IMR-90 (cell line): ENCODE results near the gene BGN. TPM values are rescaled to one million over a fixed set of nuclear protein-coding genes. Genes with fewer than 3 reads are reported as not detected.

Source experiments
- ATAC-seq: fragments of 200-7000 bp; cut with Tn5 transposase; 2 replicates; pipeline ENCODE4 v1.9.1; 2020; ENCODE audit warnings: low read depth, mild to moderate bottlenecking, moderate library complexity
- BruUV-seq: library from RNA; stranded (reverse); fragments of 400-500 nt; replicated peaks from 2 replicates; lab custom pipeline; 2021; lab: Mats Ljungman, UMichigan
- CTCF ChIA-PET: fragments of 300-600 bp; formaldehyde crosslinking; extraction: SDS; loops from one replicate; lab custom pipeline; 2021; ENCODE audit warnings: antibody characterized with exemption; lab: Yijun Ruan, JAX
- POLR2A ChIA-PET: fragments of 300-600 bp; sonication (Branson Sonifier 250); formaldehyde crosslinking; loops from one replicate; lab custom pipeline; 2022; ENCODE audit warnings: antibody characterized with exemption; ENCODE audit not compliant: unreplicated experiment; lab: Charles Lee
- DNase-seq: peaks from one replicate; pipeline ENCODE4 v3.0.0; 2013
- H2AFZ ChIP-seq: replicated peaks from 2 replicates; pipeline ENCODE3; 2013; ENCODE audit warnings: low read length, mild to moderate bottlenecking; ENCODE audit not compliant: poor library complexity
- H2AK5ac ChIP-seq: 2 replicates; pipeline ENCODE4 v1.6.1; 2013; ENCODE audit warnings: low read depth, low read length, inconsistent platforms
- H2AK9ac ChIP-seq: replicated peaks from 2 replicates; pipeline ENCODE3; 2013; ENCODE audit warnings: mild to moderate bottlenecking, low read depth, low read length, moderate library complexity; ENCODE audit not compliant: poor library complexity
- H2BK120ac ChIP-seq: 2 replicates; pipeline ENCODE4 v1.6.1; 2013; ENCODE audit warnings: low read depth, low read length, inconsistent platforms
- H2BK15ac ChIP-seq: 3 replicates; pipeline ENCODE4 v1.6.1; 2013; ENCODE audit warnings: low read depth, low read length, inconsistent platforms
- H2BK20ac ChIP-seq: 2 replicates; pipeline ENCODE4 v1.6.1; 2013; ENCODE audit warnings: low read depth, mild to moderate bottlenecking, inconsistent platforms, low read length, moderate library complexity
- H2BK5ac ChIP-seq: 2 replicates; pipeline ENCODE4 v1.6.1; 2013; ENCODE audit warnings: mild to moderate bottlenecking, low read depth, low read length, inconsistent platforms; ENCODE audit not compliant: poor library complexity, severe bottlenecking
- H3K14ac ChIP-seq: replicated peaks from 2 replicates; pipeline ENCODE4 v1.6.1; 2013; ENCODE audit warnings: low read depth, low read length, inconsistent platforms
- H3K18ac ChIP-seq: 2 replicates; pipeline ENCODE4 v1.6.1; 2013; ENCODE audit warnings: low read depth, low read length, control low read depth
- H3K23ac ChIP-seq: 2 replicates; pipeline ENCODE4 v1.6.1; 2013; ENCODE audit warnings: low read depth, low read length, inconsistent platforms
- H3K27ac ChIP-seq: 2 replicates; pipeline ENCODE4 v1.5.1; 2013; ENCODE audit warnings: mild to moderate bottlenecking, control low read depth, low read length; ENCODE audit not compliant: insufficient read depth
- H3K27me3 ChIP-seq: 2 replicates; pipeline ENCODE4 v1.6.1; 2013; ENCODE audit warnings: low read length; ENCODE audit not compliant: control insufficient read depth, insufficient read depth
- H3K36me3 ChIP-seq: 2 replicates; pipeline ENCODE4 v1.6.1; 2013; ENCODE audit warnings: low read length, mixed read lengths; ENCODE audit not compliant: control insufficient read depth, insufficient read depth
- H3K4ac ChIP-seq: 2 replicates; pipeline ENCODE4 v1.6.1; 2013; ENCODE audit warnings: low read depth, low read length, inconsistent platforms
- H3K4me1 ChIP-seq: 2 replicates; pipeline ENCODE4 v1.6.1; 2013; ENCODE audit warnings: low read length, mixed read lengths; ENCODE audit not compliant: control insufficient read depth, insufficient read depth
- H3K4me2 ChIP-seq: 2 replicates; pipeline ENCODE4 v1.6.1; 2013; ENCODE audit warnings: low read depth, mild to moderate bottlenecking, control low read depth, low read length, moderate library complexity
- H3K4me3 ChIP-seq: 2 replicates; pipeline ENCODE4 v1.5.1; 2013; ENCODE audit warnings: low read depth, mild to moderate bottlenecking, control low read depth, low read length, moderate library complexity; ENCODE audit not compliant: insufficient read depth
- H3K56ac ChIP-seq: 2 replicates; pipeline ENCODE4 v1.6.1; 2013; ENCODE audit warnings: low read length, inconsistent platforms; ENCODE audit not compliant: insufficient read depth; ENCODE audit errors: extremely low read depth
- H3K79me1 ChIP-seq, 2 experiments: 2 replicates each; pipeline ENCODE4 v1.6.1; 2013; ENCODE audit warnings: low read length in 2 of 2, inconsistent platforms in 1 of 2, low read depth in 1 of 2
- H3K9ac ChIP-seq: 2 replicates; pipeline ENCODE4 v1.6.1; 2013; ENCODE audit warnings: low read depth, low read length, control low read depth
- H3K9me1 ChIP-seq: 2 replicates; pipeline ENCODE4 v1.6.1; 2013; ENCODE audit warnings: low read length, inconsistent platforms; ENCODE audit not compliant: insufficient read depth
- H3K9me3 ChIP-seq: 2 replicates; pipeline ENCODE4 v1.6.1; 2013; ENCODE audit warnings: low read length; ENCODE audit not compliant: control insufficient read depth, insufficient read depth
- H4K20me1 ChIP-seq: 2 replicates; pipeline ENCODE4 v1.6.1; 2013; ENCODE audit warnings: low read length, inconsistent platforms; ENCODE audit not compliant: insufficient read depth
- H4K5ac ChIP-seq: 2 replicates; pipeline ENCODE4 v1.6.1; 2013; ENCODE audit warnings: mild to moderate bottlenecking, low read depth, low read length, control low read depth
- H4K8ac ChIP-seq, 2 experiments: 2 replicates each; pipeline ENCODE4 v1.6.1; 2013; ENCODE audit warnings: low read depth in 2 of 2, low read length in 2 of 2, control low read depth in 1 of 2, inconsistent platforms in 1 of 2
- H4K91ac ChIP-seq: 2 replicates; pipeline ENCODE4 v1.6.1; 2013; ENCODE audit warnings: low read depth, low read length, inconsistent platforms; ENCODE audit not compliant: insufficient read depth
- BHLHE40 ChIP-seq: fragments of 150-350 bp; IDR thresholded peaks from 2 replicates; pipeline ENCODE4 v1.6.1; 2016; ENCODE audit warnings: mild to moderate bottlenecking, low read depth, low read length
- CEBPB ChIP-seq: IDR thresholded peaks from 2 replicates; pipeline ENCODE4 v1.6.1; 2012; ENCODE audit warnings: low read depth, low read length, improper control_type of control experiment
- MAZ ChIP-seq: IDR thresholded peaks from 2 replicates; pipeline ENCODE4 v1.6.1; 2012; ENCODE audit warnings: low read depth, mild to moderate bottlenecking, low read length, improper control_type of control experiment, moderate library complexity, borderline replicate concordance
- POLR2A ChIP-seq: IDR thresholded peaks from 2 replicates; pipeline ENCODE4 v1.6.1; 2012; ENCODE audit warnings: mild to moderate bottlenecking, low read depth, low read length
- RFX5 ChIP-seq: IDR thresholded peaks from 2 replicates; pipeline ENCODE4 v1.8.0; 2012; ENCODE audit warnings: low read depth, mild to moderate bottlenecking, low read length, moderate library complexity
- WGBS, 2 experiments: methylation state at CpG; one replicate each; pipeline versions ENCODE4 v1.1.5 to v1.1.7; 2013; ENCODE audit warnings: missing lambda C conversion rate in 2 of 2; ENCODE audit not compliant: insufficient read length in 1 of 2; ENCODE audit errors: extremely low coverage in 2 of 2; 5-methylcytosine and 5-hydroxymethylcytosine counted together
- dilution Hi-C: fragments of 300-500 bp; cut with HindIII; formaldehyde crosslinking; loops from one replicate; pipeline ENCODE4 v1.14.3; 2018; ENCODE audit warnings: low sequenced_read_pairs; ENCODE audit not compliant: unreplicated experiment
- in situ Hi-C: fragments of 300-500 bp; cut with MboI; formaldehyde crosslinking; loops from 3 replicates; pipeline ENCODE4 v1.14.3; 2019; ENCODE audit warnings: low sequenced_read_pairs, inconsistent platforms, mixed read lengths
- intact Hi-C: fragments of 100-400 bp; cut with micrococcal nuclease; formaldehyde crosslinking; loops from 2 replicates; pipeline ENCODE4 v1.10.0; 2022
- polyA plus RNA-seq, 3 experiments: library from polyadenylated mRNA; depleted of rRNA; stranded (reverse); fragments of >200 nt; gene quantifications; 2 replicates each; pipeline ENCODE4 v1.2.3, GENCODE V29; 2012; ENCODE audit warnings: low replicate concordance in 1 of 3
- total RNA-seq: library from RNA; depleted of rRNA; stranded (reverse); fragments of >200 nt; gene quantifications from 2 replicates; pipeline ENCODE4 v1.2.3, GENCODE V29; 2012
- TF ChIP-seq, protein P1 (sequence below): fragments of 150-350 bp; IDR thresholded peaks from 2 replicates; pipeline ENCODE4 v1.6.1; 2017; ENCODE audit warnings: mild to moderate bottlenecking, antibody characterized with exemption, low read length, low read depth

Gene BGN
- total and polyA plus RNA-seq, 2 of the 4 experiments (the other 2 are of a cell fraction), result 11.3 to 298 TPM

- DNase-seq, result no peak
- H3K4me1 ChIP-seq, result peaks cover 33% of the 10 kb centered on the region
- peak overlapping the region; percentile 72 for H3K4ac ChIP-seq
- peak overlapping the region; percentile 50; the same call in 1 of the 3 replicates for H2BK15ac ChIP-seq
- H4K20me1 ChIP-seq, result no peaks in the 10 kb centered on the region
- 0 out of 2 replicates have a peak overlapping the region, but pooled peaks have one; percentile 10 for H2BK20ac ChIP-seq
- peak overlapping the region; percentile 43 for H3K18ac ChIP-seq
- H3K79me1 ChIP-seq, result peaks cover 0 to 5% of the 10 kb centered on the region in 2 experiments; a peak in 1 of 4 replicates
- peak overlapping the region; percentile 77 for H4K5ac ChIP-seq
- peak overlapping the region; percentile 99 for H2BK120ac ChIP-seq
- no peak overlapping the region for H3K23ac ChIP-seq
- intact Hi-C loops (no loop called here), dilution Hi-C loops (no loop called here), in situ Hi-C loops (no loop called here)
- no peak for TF ChIP-seq RFX5
- TF ChIP-seq CEBPB, result no peak
- TF ChIP-seq POLR2A, result no peak
- no peak for TF ChIP-seq MAZ
- TF ChIP-seq, protein P1, sequence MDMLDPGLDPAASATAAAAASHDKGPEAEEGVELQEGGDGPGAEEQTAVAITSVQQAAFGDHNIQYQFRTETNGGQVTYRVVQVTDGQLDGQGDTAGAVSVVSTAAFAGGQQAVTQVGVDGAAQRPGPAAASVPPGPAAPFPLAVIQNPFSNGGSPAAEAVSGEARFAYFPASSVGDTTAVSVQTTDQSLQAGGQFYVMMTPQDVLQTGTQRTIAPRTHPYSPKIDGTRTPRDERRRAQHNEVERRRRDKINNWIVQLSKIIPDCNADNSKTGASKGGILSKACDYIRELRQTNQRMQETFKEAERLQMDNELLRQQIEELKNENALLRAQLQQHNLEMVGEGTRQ, result no peak
- TF ChIP-seq BHLHE40, result no peak
- H2AK9ac ChIP-seq, result peak overlapping the region; percentile 92
- POLR2A ChIA-PET, result no interaction called here
- H2AK5ac ChIP-seq, result peak overlapping the region; percentile 59
- ATAC-seq, result no peak
- no peak overlapping the region for H3K14ac ChIP-seq
- peaks cover 23% of the 10 kb centered on the region for H3K9me1 ChIP-seq
- BruUV-seq, result no TSS peak
- H3K27me3 ChIP-seq, result no peaks in the 10 kb centered on the region
- peak overlapping the region; percentile 31 for H2BK5ac ChIP-seq
- WGBS, 2 experiments, result 79% methylated on average over 3 of the region's 7 CpGs; no CpG with 5 or more reads in 1 of the 2 experiments
- H3K4me3 ChIP-seq, result no peak overlapping the region
- no peak overlapping the region; the same call in 1 of the 2 replicates for H3K4me2 ChIP-seq
- H4K91ac ChIP-seq, result peak overlapping the region; percentile 21; the same call in 1 of the 2 replicates
- no peak overlapping the region for H3K9ac ChIP-seq
- no peak overlapping the region for H3K56ac ChIP-seq
- no peaks in the 10 kb centered on the region for H3K36me3 ChIP-seq
- CTCF ChIA-PET, result no interaction called here
- peak overlapping the region; percentile 68 to 84; a peak in 2 of 4 replicates for H4K8ac ChIP-seq
- H2AFZ ChIP-seq, result peak overlapping the region; percentile 79
- H3K9me3 ChIP-seq, result no peaks in the 10 kb centered on the region
- no peak overlapping the region for H3K27ac ChIP-seq
Measured at GRCh38 chrX:153475271-153475670, 19.5 kb upstream of the BGN start.
